ENCODE results near the gene ZBTB40.

DNA sequence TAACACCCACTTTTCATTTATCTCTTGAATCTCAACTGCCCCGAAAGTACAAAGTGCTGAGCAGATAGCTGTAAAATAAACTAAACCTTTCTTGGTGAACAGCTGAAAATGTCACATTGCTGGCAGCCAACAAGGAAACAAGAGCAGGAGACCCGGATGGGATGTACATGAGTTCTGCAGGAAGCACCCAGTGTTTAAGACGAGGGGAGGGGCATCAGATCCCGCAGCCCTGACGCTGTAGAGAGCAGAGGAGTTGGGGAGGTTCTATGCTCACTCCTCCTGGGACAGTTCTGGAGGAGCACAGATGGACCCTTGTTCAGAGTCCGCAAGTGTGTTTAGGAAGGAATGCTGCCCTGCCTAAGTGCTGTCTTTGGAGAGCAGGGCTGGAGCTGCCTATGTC, 79.6 kb downstream of the ZBTB40 start:
- TF ChIP-seq POLR2A (IDR thresholded peaks at IDR 0.05), result no peak
- TF ChIP-seq, protein P1, sequence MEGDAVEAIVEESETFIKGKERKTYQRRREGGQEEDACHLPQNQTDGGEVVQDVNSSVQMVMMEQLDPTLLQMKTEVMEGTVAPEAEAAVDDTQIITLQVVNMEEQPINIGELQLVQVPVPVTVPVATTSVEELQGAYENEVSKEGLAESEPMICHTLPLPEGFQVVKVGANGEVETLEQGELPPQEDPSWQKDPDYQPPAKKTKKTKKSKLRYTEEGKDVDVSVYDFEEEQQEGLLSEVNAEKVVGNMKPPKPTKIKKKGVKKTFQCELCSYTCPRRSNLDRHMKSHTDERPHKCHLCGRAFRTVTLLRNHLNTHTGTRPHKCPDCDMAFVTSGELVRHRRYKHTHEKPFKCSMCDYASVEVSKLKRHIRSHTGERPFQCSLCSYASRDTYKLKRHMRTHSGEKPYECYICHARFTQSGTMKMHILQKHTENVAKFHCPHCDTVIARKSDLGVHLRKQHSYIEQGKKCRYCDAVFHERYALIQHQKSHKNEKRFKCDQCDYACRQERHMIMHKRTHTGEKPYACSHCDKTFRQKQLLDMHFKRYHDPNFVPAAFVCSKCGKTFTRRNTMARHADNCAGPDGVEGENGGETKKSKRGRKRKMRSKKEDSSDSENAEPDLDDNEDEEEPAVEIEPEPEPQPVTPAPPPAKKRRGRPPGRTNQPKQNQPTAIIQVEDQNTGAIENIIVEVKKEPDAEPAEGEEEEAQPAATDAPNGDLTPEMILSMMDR (IDR thresholded peaks at IDR 0.05), result no peak

All from esophagus squamous epithelium (tissue), 4 donors.